HG02571 (cell line): ENCODE data around the gene HTRA2.

Experiments used
- ATAC-seq: cut with Tn5 transposase; IDR thresholded peaks from one replicate; pipeline ENCODE4 v1.9.1; 2021; ENCODE audit warnings: mild to moderate bottlenecking, moderate library complexity; ENCODE audit not compliant: unreplicated experiment

The HTRA2 gene

GRCh38 chr2:74499940-74500577 is 29.7 kb upstream of the HTRA2 start:
- no peak for ATAC-seq

- ATAC-seq = no peak
Observed at GRCh38 chr2:74500578-74500946, 29.2 kb upstream of the HTRA2 start.

GRCh38 chr2:74501335-74502071 is 28.2 kb upstream of the HTRA2 start:
- no peak for ATAC-seq

GRCh38 chr2:74502147-74502719 is 27.5 kb upstream of the HTRA2 start:
- ATAC-seq = no peak

- peak; percentile 35 for ATAC-seq
Observed at GRCh38 chr2:74502720-74503505, 26.8 kb upstream of the HTRA2 start.

GRCh38 chr2:74503506-74504475 is 25.9 kb upstream of the HTRA2 start:
- no peak for ATAC-seq

- no peak for ATAC-seq
Observed at GRCh38 chr2:74504591-74504990, 25.1 kb upstream of the HTRA2 start.

GRCh38 chr2:74505448-74506246 is 24.1 kb upstream of the HTRA2 start:
- ATAC-seq = no peak

- peak; percentile 87 for ATAC-seq
Observed at GRCh38 chr2:74507145-74507925, 22.4 kb upstream of the HTRA2 start, which contains the start of gene PCGF1. PCGF1 (minus strand) TSS chr2:74507695; CDS start chr2:74507668, 27 bp downstream.

- peak; percentile 10 for ATAC-seq
Observed at GRCh38 chr2:74507926-74508520, 21.7 kb upstream of the HTRA2 start.

- no peak for ATAC-seq
Observed at GRCh38 chr2:74510272-74510671, 19.5 kb upstream of the HTRA2 start.

GRCh38 chr2:74511104-74511989 is 18.4 kb upstream of the HTRA2 start:
- ATAC-seq = no peak

- no peak for ATAC-seq
Observed at GRCh38 chr2:74512744-74513604, 16.8 kb upstream of the HTRA2 start.

- ATAC-seq = no peak
Observed at GRCh38 chr2:74513605-74514367, 15.9 kb upstream of the HTRA2 start.
